Astrocyte (in vitro differentiated cells and primary cell): ENCODE measurements around the gene PVALEF. TPM values are rescaled to one million over a fixed set of nuclear protein-coding genes. Genes with fewer than 3 reads are reported as not detected.

Experiments
- DNase-seq: peaks from one replicate; pipeline ENCODE4 v3.0.0-alpha.2; 2010; ENCODE audit warnings: low read depth
- FAIRE-seq: peaks from 2 replicates; lab custom pipeline; 2011; peaks lifted over from hg19 to GRCh38; lab: Jason Lieb, UNC
- H2AFZ ChIP-seq: 2 replicates; pipeline ENCODE4 v1.6.0; 2012; ENCODE audit warnings: low read depth, low read length, inconsistent platforms
- H3K27ac ChIP-seq: 2 replicates; pipeline ENCODE4 v1.5.1; 2011; ENCODE audit warnings: low read depth, low read length, inconsistent platforms
- H3K27me3 ChIP-seq: 2 replicates; pipeline ENCODE4 v1.6.0; 2011; ENCODE audit warnings: low read length, inconsistent platforms; ENCODE audit not compliant: insufficient read depth
- H3K36me3 ChIP-seq: 2 replicates; pipeline ENCODE4 v1.5.1; 2011; ENCODE audit warnings: low read length, inconsistent platforms; ENCODE audit not compliant: insufficient read depth
- H3K4me1 ChIP-seq: 2 replicates; pipeline ENCODE4 v1.5.1; 2011; ENCODE audit warnings: low read length, inconsistent platforms; ENCODE audit not compliant: insufficient read depth
- H3K4me2 ChIP-seq: 2 replicates; pipeline ENCODE4 v1.6.0; 2012; ENCODE audit warnings: low read length, inconsistent platforms
- H3K4me3 ChIP-seq: 2 replicates; pipeline ENCODE4 v1.5.1; 2011; ENCODE audit warnings: low read depth, mild to moderate bottlenecking, low read length, inconsistent platforms; ENCODE audit not compliant: insufficient read depth
- H3K79me2 ChIP-seq: 2 replicates; pipeline ENCODE4 v1.6.0; 2012; ENCODE audit warnings: mild to moderate bottlenecking, low read length, inconsistent platforms; ENCODE audit not compliant: insufficient read depth
- H3K9ac ChIP-seq: 2 replicates; pipeline ENCODE4 v1.6.0; 2012; ENCODE audit warnings: mild to moderate bottlenecking, low read length, inconsistent platforms
- H3K9me3 ChIP-seq: 2 replicates; pipeline ENCODE4 v1.5.1; 2012; ENCODE audit warnings: low read depth, mild to moderate bottlenecking, low read length, inconsistent platforms; ENCODE audit not compliant: insufficient read depth
- H4K20me1 ChIP-seq: 2 replicates; pipeline ENCODE4 v1.6.0; 2012; ENCODE audit warnings: low read length, inconsistent platforms; ENCODE audit not compliant: insufficient read depth
- H3K27ac Mint-ChIP-seq: one replicate; pipeline ENCODE4 v1.8.0; 2021; ENCODE audit warnings: mild to moderate bottlenecking, mixed read lengths; ENCODE audit not compliant: unreplicated experiment
- H3K27me3 Mint-ChIP-seq: one replicate; pipeline ENCODE4 v1.8.0; 2021; ENCODE audit warnings: low read depth, mixed read lengths; ENCODE audit not compliant: unreplicated experiment
- H3K36me3 Mint-ChIP-seq: one replicate; pipeline ENCODE4 v1.8.0; 2021; ENCODE audit warnings: low read depth, mixed read lengths; ENCODE audit not compliant: unreplicated experiment
- H3K4me1 Mint-ChIP-seq: one replicate; pipeline ENCODE4 v1.8.0; 2021; ENCODE audit warnings: low read depth, mixed read lengths; ENCODE audit not compliant: unreplicated experiment
- H3K4me3 Mint-ChIP-seq: one replicate; pipeline ENCODE4 v1.8.0; 2021; ENCODE audit warnings: mild to moderate bottlenecking, moderate library complexity, mixed read lengths; ENCODE audit not compliant: unreplicated experiment
- H3K9me3 Mint-ChIP-seq: one replicate; pipeline ENCODE4 v1.8.0; 2021; ENCODE audit warnings: mild to moderate bottlenecking, mixed read lengths; ENCODE audit not compliant: unreplicated experiment
- EZH2 ChIP-seq: IDR thresholded peaks from 2 replicates; pipeline ENCODE4 v1.6.1; 2012; ENCODE audit warnings: mild to moderate bottlenecking, low read length, inconsistent platforms; ENCODE audit not compliant: insufficient read depth
- total RNA-seq: library from RNA; stranded (reverse); gene quantifications from 2 replicates; pipeline ENCODE4 v1.2.1, GENCODE V29; 2021
- TF ChIP-seq, protein P1 (sequence below): IDR thresholded peaks from 2 replicates; pipeline ENCODE4 v1.5.1; 2011; ENCODE audit warnings: low read depth, mild to moderate bottlenecking, inconsistent platforms, low read length, moderate library complexity; ENCODE audit not compliant: insufficient read depth

Gene PVALEF
- total RNA-seq, 1 donor from 2014 or later: not detected

DNA sequence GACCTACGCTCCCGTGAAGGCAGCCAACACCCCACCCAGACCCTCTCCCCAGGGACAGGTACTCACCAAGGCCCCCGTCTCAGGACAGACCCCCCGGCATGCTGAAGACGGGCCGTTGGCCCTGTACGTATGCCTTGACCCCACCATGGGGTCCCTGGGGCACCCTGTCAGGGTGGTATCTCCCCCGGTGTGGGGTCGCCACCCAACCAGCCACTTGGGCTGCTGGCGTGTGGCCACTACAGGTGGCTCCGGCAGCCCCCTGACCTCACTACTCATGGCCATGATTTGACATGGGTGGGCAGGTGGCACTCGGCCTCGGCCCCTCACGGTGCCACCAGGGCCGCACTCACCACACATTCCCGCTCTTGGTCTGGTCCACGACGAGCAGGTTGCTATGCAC, 40.9 kb upstream of the PVALEF start:
- no peak for DNase-seq
- Mint-ChIP-seq H3K9me3 (no peaks in the 10 kb centered on the region), H3K4me3 (no peak overlapping the region), H3K27ac (no peak overlapping the region), H3K36me3 (no peaks in the 10 kb centered on the region), H3K4me1 (no peaks in the 10 kb centered on the region), H3K27me3 (peaks cover 3% of the 10 kb centered on the region)
- H3K4me3 ChIP-seq: no peak overlapping the region
- H4K20me1 ChIP-seq: no peaks in the 10 kb centered on the region
- H3K36me3 ChIP-seq: no peaks in the 10 kb centered on the region
- peaks cover 2% of the 10 kb centered on the region for H3K4me1 ChIP-seq
- peaks cover 3% of the 10 kb centered on the region for H3K27me3 ChIP-seq
- no peak overlapping the region for H2AFZ ChIP-seq
- no peak for FAIRE-seq
- no peak overlapping the region for H3K27ac ChIP-seq
- H3K4me2 ChIP-seq: no peak overlapping the region
- no peaks in the 10 kb centered on the region for H3K79me2 ChIP-seq
- TF ChIP-seq, protein P1, sequence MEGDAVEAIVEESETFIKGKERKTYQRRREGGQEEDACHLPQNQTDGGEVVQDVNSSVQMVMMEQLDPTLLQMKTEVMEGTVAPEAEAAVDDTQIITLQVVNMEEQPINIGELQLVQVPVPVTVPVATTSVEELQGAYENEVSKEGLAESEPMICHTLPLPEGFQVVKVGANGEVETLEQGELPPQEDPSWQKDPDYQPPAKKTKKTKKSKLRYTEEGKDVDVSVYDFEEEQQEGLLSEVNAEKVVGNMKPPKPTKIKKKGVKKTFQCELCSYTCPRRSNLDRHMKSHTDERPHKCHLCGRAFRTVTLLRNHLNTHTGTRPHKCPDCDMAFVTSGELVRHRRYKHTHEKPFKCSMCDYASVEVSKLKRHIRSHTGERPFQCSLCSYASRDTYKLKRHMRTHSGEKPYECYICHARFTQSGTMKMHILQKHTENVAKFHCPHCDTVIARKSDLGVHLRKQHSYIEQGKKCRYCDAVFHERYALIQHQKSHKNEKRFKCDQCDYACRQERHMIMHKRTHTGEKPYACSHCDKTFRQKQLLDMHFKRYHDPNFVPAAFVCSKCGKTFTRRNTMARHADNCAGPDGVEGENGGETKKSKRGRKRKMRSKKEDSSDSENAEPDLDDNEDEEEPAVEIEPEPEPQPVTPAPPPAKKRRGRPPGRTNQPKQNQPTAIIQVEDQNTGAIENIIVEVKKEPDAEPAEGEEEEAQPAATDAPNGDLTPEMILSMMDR: no peak
- no peak for TF ChIP-seq EZH2
- H3K9me3 ChIP-seq: no peaks in the 10 kb centered on the region
- no peak overlapping the region for H3K9ac ChIP-seq

DNA sequence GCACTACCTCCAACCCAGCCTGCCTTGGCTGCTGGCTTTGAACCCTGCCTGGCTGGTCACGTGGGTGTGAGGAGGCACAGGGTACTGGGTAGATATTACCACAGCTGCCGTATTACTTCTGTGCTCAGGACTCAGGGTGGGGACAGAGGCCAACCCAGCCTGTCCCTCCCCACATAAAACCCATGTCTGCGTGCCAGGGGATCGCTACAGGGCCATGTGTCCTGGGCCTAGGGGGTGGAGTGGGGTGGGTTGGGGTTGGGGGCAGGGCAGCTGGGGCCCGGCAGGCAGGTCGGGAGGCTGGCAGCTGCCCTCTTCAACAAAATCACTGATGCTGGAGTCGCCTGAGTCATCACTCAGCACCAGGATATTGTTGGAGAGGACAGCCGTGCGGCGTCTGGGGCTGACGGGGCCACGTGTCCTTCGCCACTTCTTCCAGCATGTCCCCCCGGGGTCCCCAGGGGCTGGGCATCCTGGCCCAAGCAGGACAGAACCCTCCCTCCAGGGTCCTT, 39.7 kb upstream of the PVALEF start:
- H3K27me3 Mint-ChIP-seq: peaks cover 3% of the 10 kb centered on the region
- Histone ChIP-seq H2AFZ (no peak overlapping the region), H3K9me3 (no peaks in the 10 kb centered on the region), H3K4me2 (no peak overlapping the region), H3K36me3 (no peaks in the 10 kb centered on the region), H4K20me1 (no peaks in the 10 kb centered on the region), H3K4me3 (no peak overlapping the region), H3K27ac (no peak overlapping the region), H3K79me2 (no peaks in the 10 kb centered on the region), H3K9ac (no peak overlapping the region), H3K27me3 (peaks cover 3% of the 10 kb centered on the region), H3K4me1 (no peaks in the 10 kb centered on the region)
- no peaks in the 10 kb centered on the region for H3K9me3 Mint-ChIP-seq
- no peak overlapping the region for H3K27ac Mint-ChIP-seq
- DNase-seq (no peak), FAIRE-seq (no peak)
- no peaks in the 10 kb centered on the region for H3K4me1 Mint-ChIP-seq
- no peak overlapping the region for H3K4me3 Mint-ChIP-seq
- no peaks in the 10 kb centered on the region for H3K36me3 Mint-ChIP-seq
- TF ChIP-seq EZH2: no peak
- TF ChIP-seq, protein P1: no peak

DNA sequence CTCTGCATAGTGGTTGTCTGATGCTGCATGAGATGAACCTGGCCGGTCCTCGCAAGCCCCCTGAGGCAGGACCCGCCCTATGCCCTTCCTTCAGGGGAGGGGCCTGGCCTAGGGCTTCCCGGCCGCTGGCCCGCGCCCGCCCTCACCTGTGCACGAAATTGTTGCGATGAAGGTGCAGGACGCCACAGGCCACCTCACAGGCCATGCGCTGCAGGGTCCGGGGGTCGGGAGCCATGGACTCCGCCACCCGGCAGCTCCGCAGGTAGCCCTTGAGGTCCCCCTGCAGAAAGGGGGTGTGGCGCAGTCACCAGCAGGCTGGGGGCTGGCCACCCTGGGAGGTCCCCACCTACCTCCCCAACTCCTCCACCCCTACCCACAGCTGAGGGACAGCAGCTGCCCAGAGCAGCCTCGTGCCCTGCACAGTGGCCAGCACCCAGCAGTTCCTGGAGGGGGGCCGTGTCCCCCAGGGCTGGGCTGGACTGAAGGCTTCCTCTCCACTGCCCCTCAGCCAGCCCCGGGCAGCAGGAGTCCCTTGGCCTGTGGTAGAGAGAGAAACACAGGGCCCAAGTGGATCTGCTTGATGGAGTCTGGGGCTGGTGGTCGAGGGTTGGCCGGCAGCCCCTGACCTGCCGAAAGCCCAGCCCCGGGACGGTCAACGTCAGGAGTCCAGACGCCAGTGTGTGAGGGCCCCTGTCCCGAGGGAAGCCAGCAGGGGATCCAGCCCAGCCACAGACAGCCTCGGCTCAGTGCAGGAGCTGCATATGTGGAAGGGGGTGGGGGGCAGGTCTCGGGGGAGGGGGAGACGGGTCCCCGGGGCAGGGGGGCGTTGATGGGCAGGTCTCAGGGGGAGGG, 38.8 kb upstream of the PVALEF start:
- no peaks in the 10 kb centered on the region for H3K4me1 Mint-ChIP-seq
- no peak for FAIRE-seq
- H3K36me3 ChIP-seq: no peaks in the 10 kb centered on the region

More for the DNA sequence above, 38.8 kb upstream of the PVALEF start:
- no peak overlapping the region for H3K4me3 Mint-ChIP-seq
- DNase-seq: no peak
- H3K9me3 Mint-ChIP-seq: no peaks in the 10 kb centered on the region
- Histone ChIP-seq H3K4me2 (no peak overlapping the region), H2AFZ (no peak overlapping the region), H4K20me1 (no peaks in the 10 kb centered on the region), H3K4me1 (no peaks in the 10 kb centered on the region), H3K9ac (no peak overlapping the region), H3K4me3 (no peak overlapping the region), H3K9me3 (no peaks in the 10 kb centered on the region), H3K27ac (no peak overlapping the region), H3K79me2 (no peaks in the 10 kb centered on the region), H3K27me3 (peaks cover 3% of the 10 kb centered on the region)
- peaks cover 3% of the 10 kb centered on the region for H3K27me3 Mint-ChIP-seq
- no peaks in the 10 kb centered on the region for H3K36me3 Mint-ChIP-seq
- TF ChIP-seq EZH2: no peak
- TF ChIP-seq, protein P1: no peak
- no peak overlapping the region for H3K27ac Mint-ChIP-seq
